Measurements from ENCODE around the gene KIF15. TPM values are rescaled to one million over a fixed set of nuclear protein-coding genes. Genes with fewer than 3 reads are reported as not detected.

Gene KIF15
- total RNA-seq, 1 experiment from 2014 or later = 28.9 TPM

DNA sequence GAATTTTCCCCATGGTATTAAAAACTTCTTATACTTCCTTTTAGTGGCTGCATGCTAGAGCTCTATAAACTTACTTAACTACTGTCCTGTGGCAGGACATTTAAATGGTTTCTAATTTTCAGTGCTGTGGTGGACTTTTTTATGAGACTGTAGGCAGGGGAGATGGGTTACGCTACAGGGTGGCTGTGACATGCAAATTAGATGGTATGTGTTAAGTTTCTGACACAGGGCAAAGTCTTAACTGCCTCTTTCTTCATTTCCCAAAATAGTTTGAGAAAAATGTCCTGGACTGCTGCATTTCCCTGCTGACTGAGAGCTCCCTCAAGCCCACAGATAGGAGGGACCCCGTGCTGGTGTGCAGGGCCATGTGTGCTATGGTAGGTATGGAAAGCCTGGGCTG lies 134.8 kb downstream of the KIF15 start:
- Histone ChIP-seq H3K36me3 (no peaks in the 10 kb centered on the region), H3K27me3 (replicated peaks) (no peaks in the 10 kb centered on the region), H3K9me3 (replicated peaks) (no peaks in the 10 kb centered on the region), H3K4me3 (no peak overlapping the region), H3K4me1 (replicated peaks) (peaks cover 21% of the 10 kb centered on the region), H3K27ac (no peak overlapping the region)
- no peak for DNase-seq (ENCODE audit: low read depth in 1 of 2, low spot score in 2 of 2)

DNA sequence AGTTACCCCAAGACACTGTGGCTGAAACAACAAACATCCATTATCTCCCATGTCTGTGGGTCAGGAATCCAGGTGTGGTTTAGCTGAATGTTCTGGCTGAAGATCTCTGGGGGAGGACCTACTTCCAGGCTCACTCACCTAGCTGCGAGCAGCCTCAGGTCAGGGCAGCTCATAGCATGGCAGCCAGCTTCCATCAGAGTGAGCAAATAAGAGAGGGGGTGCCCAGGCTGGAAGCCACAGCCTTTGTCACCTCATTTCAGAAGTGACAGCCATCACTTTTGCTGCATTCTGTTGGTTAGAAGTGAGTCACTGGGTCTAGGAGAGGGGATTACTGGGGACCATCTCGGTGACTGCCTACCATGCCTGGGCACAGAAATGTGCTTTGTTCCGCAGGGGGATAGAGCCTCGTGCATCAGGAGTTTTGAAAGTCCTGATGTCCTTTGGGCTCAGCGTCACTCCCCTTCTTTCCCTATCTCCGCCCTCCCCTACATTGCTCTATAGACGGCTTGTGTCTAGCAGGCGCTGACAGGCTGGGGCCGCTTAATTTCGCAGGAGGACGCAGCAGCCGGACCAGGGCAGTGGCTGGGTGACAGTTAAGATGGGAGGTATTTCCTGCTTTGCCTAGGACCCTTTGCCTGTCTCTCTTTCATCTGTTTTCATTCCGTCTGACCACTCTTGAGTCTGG lies 138.2 kb downstream of the KIF15 start:
- DNase-seq (ENCODE audit: low read depth in 1 of 2, low spot score in 2 of 2) = no peak
- Histone ChIP-seq H3K4me1 (replicated peaks) (peaks cover under 1% of the 10 kb centered on the region; the same call in 1 of the 2 replicates), H3K27ac (no peak overlapping the region), H3K9me3 (replicated peaks) (no peaks in the 10 kb centered on the region), H3K36me3 (no peaks in the 10 kb centered on the region), H3K27me3 (replicated peaks) (no peaks in the 10 kb centered on the region), H3K4me3 (no peak overlapping the region)

DNA sequence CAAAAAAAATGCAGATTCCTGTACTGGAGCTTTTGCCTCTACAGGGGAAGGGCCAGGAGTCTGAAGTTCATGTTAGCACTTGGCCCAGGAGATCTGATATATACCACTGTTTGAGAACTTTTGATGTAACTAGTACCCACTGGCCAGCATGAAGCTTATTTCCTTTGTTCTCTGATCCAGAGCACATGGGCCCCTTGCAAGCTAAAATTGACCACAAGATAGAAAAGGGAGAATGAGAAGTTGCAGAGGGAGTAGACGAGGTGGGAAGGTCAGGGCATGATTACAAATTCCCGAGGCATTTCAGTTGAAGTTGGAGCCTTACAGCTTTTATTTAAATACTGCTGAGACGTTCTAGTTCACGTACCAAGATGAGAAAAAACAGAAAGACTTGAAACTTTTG lies 141.0 kb downstream of the KIF15 start:
- Histone ChIP-seq H3K4me3 (no peak overlapping the region), H3K4me1 (replicated peaks) (no peaks in the 10 kb centered on the region), H3K9me3 (replicated peaks) (no peaks in the 10 kb centered on the region), H3K36me3 (no peaks in the 10 kb centered on the region), H3K27me3 (replicated peaks) (no peaks in the 10 kb centered on the region), H3K27ac (no peak overlapping the region)
- DNase-seq (ENCODE audit: low read depth in 1 of 2, low spot score in 2 of 2) = no peak

Other genes starting within 250 kb of the KIF15 start
- gene ZKSCAN7, start 206.6 kb upstream of the KIF15 start, total RNA-seq (2014; rRNA removed; shearing (Covaris generic)) = 4.1 and 4.4 TPM in 2 replicates
- 2.6 and 4.3 TPM in 2 replicates for gene ZNF660, start 176.8 kb upstream of the KIF15 start, total RNA-seq (2014; rRNA removed; shearing (Covaris generic))
- gene ZNF197, start 136.8 kb upstream of the KIF15 start, total RNA-seq (2014; rRNA removed; shearing (Covaris generic)) = 12.4 and 13.1 TPM in 2 replicates
- gene ZNF35, start 113.1 kb upstream of the KIF15 start, total RNA-seq (2014; rRNA removed; shearing (Covaris generic)) = 7.7 and 14.7 TPM in 2 replicates
- gene ZNF502, start 49.1 kb upstream of the KIF15 start, total RNA-seq (2014; rRNA removed; shearing (Covaris generic)) = 0.79 TPM in 1 of 2 replicates, not detected in the other
- gene ZNF501, start 32.2 kb upstream of the KIF15 start, total RNA-seq (2014; rRNA removed; shearing (Covaris generic)) = 0.53 and 4.4 TPM in 2 replicates
- 16.2 and 21.7 TPM in 2 replicates for gene KIAA1143, start 175 bp upstream of the KIF15 start, total RNA-seq (2014; rRNA removed; shearing (Covaris generic))
- 3.8 and 4.8 TPM in 2 replicates for gene TMEM42, start 100.1 kb downstream of the KIF15 start, total RNA-seq (2014; rRNA removed; shearing (Covaris generic))
- gene TGM4, start 112.8 kb downstream of the KIF15 start, total RNA-seq (2014; rRNA removed; shearing (Covaris generic)) = 0.05 TPM in 1 of 2 replicates, not detected in the other
- gene ZDHHC3, start 214.4 kb downstream of the KIF15 start, total RNA-seq (2014; rRNA removed; shearing (Covaris generic)) = 48.8 and 55.3 TPM in 2 replicates
- gene EXOSC7, start 214.4 kb downstream of the KIF15 start, total RNA-seq (2014; rRNA removed; shearing (Covaris generic)) = 52.2 and 92.5 TPM in 2 replicates

Data from SJSA1 (cell line).